ENCODE data around the gene MUS81. TPM values are rescaled to one million over a fixed set of nuclear protein-coding genes. Genes with fewer than 3 reads are reported as not detected.

The MUS81 gene
- total and polyA plus RNA-seq, 9 of the 15 experiments (the other 6 are each of a cell fraction or from before 2014, with no cell fraction given): 13.4 to 118 (median 53.7) TPM

- TF ChIP-seq REST (IDR thresholded peaks at IDR 0.05; ENCODE audit: borderline replicate concordance) (peak; percentile 74), REST (CRISPR knock-in tag; IDR thresholded peaks at IDR 0.05; ENCODE audit: low read depth) (no peak), GTF2A2 (tag; IDR thresholded peaks at IDR 0.05) (no peak), SMARCC2 (IDR thresholded peaks at IDR 0.05; ENCODE audit: low read depth) (no peak), XRCC5 (IDR thresholded peaks at IDR 0.05; ENCODE audit: low read depth, low read length) (peak; percentile 92), ZNF395 (CRISPR knock-in tag; IDR thresholded peaks at IDR 0.05) (peak; percentile 83), MYNN (IDR thresholded peaks at IDR 0.05) (0 out of 2 replicates have a peak, but pooled peaks have one; percentile 32), MYNN (CRISPR knock-in tag; IDR thresholded peaks at IDR 0.05) (no peak), ZHX1 (conservative IDR thresholded peaks at IDR 0.05; ENCODE audit: low read length) (no peak), MTA3 (IDR thresholded peaks at IDR 0.05; ENCODE audit: borderline replicate concordance) (peak; percentile 71; the same call in 1 of the 2 replicates), POLR2B (IDR thresholded peaks at IDR 0.05; ENCODE audit: low read depth, partially characterized antibody) (peak; percentile 68), COPS2 (conservative IDR thresholded peaks at IDR 0.05) (no peak), GMEB1 (CRISPR knock-in tag; IDR thresholded peaks at IDR 0.05) (peak; percentile 29; the same call in 1 of the 2 replicates), NFIC (IDR thresholded peaks at IDR 0.05) (peak; percentile 98)
Observed at GRCh38 chr11:65860278-65861164, at the start of gene MUS81 (continued).
